ENCODE results near the gene ZNF579.

Gene ZNF579

GRCh38 chr19:55611983-55612645 lies 31.5 kb upstream of the ZNF579 start:
- no peak for DNase-seq (ENCODE audit: low read depth)

GRCh38 chr19:55611300-55611982 lies 30.8 kb upstream of the ZNF579 start:
- no peak for DNase-seq (ENCODE audit: low read depth)

GRCh38 chr19:55609326-55609725 lies 28.7 kb upstream of the ZNF579 start:
- no peak for DNase-seq (ENCODE audit: low read depth)

GRCh38 chr19:55606817-55607216 lies 26.2 kb upstream of the ZNF579 start:
- no peak for DNase-seq (ENCODE audit: low read depth)

GRCh38 chr19:55606471-55606787 lies 25.8 kb upstream of the ZNF579 start:
- DNase-seq (ENCODE audit: low read depth): no peak

GRCh38 chr19:55605637-55606470 lies 25.2 kb upstream of the ZNF579 start, which contains the start of gene ZNF865:
TSS of gene ZNF865 (plus strand) at chr19:55605647. CDS start at chr19:55613619, 7,972 bp downstream.
- DNase-seq (ENCODE audit: low read depth): peak; percentile 58

GRCh38 chr19:55605207-55605636 lies 24.6 kb upstream of the ZNF579 start:
- DNase-seq (ENCODE audit: low read depth): peak; percentile 96

- no peak for DNase-seq (ENCODE audit: low read depth)
These were observed 23.1 kb upstream of the ZNF579 start for GRCh38 chr19:55603581-55604292.

- no peak for DNase-seq (ENCODE audit: low read depth)
These were observed 22.5 kb upstream of the ZNF579 start for GRCh38 chr19:55603115-55603514.

GRCh38 chr19:55602104-55603001 lies 21.7 kb upstream of the ZNF579 start:
- DNase-seq (ENCODE audit: low read depth): no peak

- DNase-seq (ENCODE audit: low read depth): no peak
These were observed 20.4 kb upstream of the ZNF579 start for GRCh38 chr19:55601084-55601483.

GRCh38 chr19:55600662-55601028 lies 20.0 kb upstream of the ZNF579 start:
- no peak for DNase-seq (ENCODE audit: low read depth)

GRCh38 chr19:55599842-55600661 lies 19.4 kb upstream of the ZNF579 start, which contains the start of gene ZNF524:
TSS of gene ZNF524 (plus strand) at chr19:55600288. CDS start at chr19:55602113, 1,825 bp downstream.
- DNase-seq (ENCODE audit: low read depth): peak; percentile 76

GRCh38 chr19:55599468-55599841 lies 18.8 kb upstream of the ZNF579 start, which contains the start of gene FIZ1:
TSS of gene FIZ1 (minus strand) at chr19:55599517. CDS start at chr19:55597865, 1,652 bp downstream.
- DNase-seq (ENCODE audit: low read depth): peak; percentile 93

- DNase-seq (ENCODE audit: low read depth): peak; percentile 90
These were observed 18.2 kb upstream of the ZNF579 start for GRCh38 chr19:55598719-55599467.

GRCh38 chr19:55598034-55598433 lies 17.4 kb upstream of the ZNF579 start:
- no peak for DNase-seq (ENCODE audit: low read depth)

- DNase-seq (ENCODE audit: low read depth): no peak
These were observed 16.9 kb upstream of the ZNF579 start for GRCh38 chr19:55597501-55597921.

- DNase-seq (ENCODE audit: low read depth): no peak
These were observed 15.7 kb upstream of the ZNF579 start for GRCh38 chr19:55596304-55596703.

GRCh38 chr19:55594996-55595545 lies 14.4 kb upstream of the ZNF579 start:
- no peak for DNase-seq (ENCODE audit: low read depth)

All from T follicular helper cell (primary cell).